GM18519 (cell line): ENCODE results near the gene PGR.

ENCODE experiments used
- ATAC-seq: cut with Tn5 transposase; IDR thresholded peaks from one replicate; pipeline ENCODE4 v1.9.1; 2021; ENCODE audit warnings: mild to moderate bottlenecking, moderate library complexity; ENCODE audit not compliant: unreplicated experiment, low FRiP score

PGR gene

DNA sequence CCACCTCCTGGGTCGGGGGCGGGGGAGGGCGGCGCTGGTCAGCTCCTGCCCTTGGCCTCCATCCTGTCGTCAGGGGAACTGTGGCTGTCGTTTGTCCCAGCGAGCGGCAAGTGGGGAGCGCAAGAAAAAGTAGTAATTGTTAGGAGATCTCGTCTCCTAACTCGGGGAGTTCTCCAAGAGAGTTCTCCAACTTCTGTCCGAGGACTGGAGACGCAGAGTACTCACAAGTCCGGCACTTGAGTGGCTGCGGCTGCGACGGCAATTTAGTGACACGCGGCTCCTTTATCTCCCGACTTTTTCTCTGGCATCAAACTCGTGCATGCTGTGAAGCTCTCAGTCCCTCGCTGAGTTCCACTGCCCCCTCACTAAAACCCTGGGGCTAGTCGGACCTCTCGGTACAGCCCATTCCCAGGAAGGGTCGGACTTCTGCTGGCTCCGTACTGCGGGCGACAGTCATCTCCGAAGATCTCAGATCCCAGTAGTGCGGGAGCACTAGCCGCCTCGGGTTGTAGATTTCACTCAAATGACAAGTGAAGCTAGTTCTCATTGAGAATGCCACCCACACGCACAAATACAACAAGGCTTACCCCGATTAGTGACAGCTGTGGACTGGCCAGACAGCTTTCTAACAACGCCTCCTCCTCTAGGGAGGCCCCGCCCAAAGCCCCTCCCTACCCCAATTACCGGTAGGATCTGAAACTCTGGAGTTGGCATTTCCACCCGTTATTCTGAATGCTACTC, at the start of gene PGR:
Gene PGR (minus strand): TSS at position 611 of the 741 bp plus-strand sequence. CDS start 743 bp downstream, outside the sequence.
- ATAC-seq, result no peak

DNA sequence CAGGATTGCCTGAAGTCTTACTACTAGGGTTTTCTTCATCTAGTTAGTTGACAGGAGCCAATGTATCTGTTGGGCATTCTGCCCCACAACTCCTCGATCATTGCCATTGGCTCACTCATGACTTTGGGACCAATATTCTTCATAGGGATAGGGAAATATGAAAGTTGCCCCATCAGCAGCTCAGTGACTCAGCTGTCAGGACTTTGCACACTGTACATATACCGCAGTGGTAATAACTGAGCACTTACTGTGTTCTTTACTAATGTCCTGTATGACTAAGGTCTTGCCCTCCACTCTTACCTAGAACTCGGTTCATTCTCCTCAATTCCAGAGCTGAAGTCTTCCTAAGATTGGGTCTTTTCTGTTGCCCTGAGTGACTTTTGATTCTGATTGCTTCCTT, 46.8 kb upstream of the PGR start:
- no peak for ATAC-seq

DNA sequence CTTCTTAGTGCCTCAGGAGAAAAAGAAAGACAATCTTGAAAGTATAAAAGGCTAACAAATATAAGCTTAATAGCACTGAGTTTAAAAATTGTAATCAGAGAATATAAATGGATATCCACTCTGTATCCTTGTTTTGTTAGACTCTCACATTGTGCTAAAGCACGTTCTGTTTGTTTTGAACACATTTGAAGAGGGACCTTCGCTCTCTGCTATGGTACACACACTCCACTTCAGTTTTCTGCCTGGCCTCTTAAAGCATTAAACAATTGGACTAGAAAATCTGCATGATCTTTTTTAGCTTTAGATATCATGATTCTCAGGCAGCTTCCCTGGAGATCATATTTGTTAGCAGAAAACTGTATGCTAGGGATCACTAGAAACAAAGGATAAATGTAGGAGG, 40.3 kb upstream of the PGR start:
- ATAC-seq, result no peak

DNA sequence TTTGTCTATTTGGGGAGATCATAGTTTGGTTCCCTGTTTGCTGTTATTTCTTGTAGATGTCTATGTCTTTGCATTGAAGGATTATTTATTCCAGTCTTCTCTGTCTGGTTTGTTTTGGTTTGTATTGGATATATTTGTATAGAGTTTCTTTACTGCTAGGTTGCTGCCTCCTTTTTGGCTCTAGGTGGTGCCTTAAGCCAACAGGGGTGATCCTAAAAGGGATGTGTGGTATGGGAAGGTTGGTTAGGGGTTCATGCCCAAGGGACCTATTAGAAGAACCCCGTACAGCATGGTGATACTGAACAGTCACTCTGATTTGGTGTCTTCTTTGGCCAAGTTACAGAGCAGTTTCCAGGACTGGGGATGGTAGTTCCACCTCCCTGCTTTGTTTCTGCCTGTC, 36.4 kb upstream of the PGR start:
- no peak for ATAC-seq

DNA sequence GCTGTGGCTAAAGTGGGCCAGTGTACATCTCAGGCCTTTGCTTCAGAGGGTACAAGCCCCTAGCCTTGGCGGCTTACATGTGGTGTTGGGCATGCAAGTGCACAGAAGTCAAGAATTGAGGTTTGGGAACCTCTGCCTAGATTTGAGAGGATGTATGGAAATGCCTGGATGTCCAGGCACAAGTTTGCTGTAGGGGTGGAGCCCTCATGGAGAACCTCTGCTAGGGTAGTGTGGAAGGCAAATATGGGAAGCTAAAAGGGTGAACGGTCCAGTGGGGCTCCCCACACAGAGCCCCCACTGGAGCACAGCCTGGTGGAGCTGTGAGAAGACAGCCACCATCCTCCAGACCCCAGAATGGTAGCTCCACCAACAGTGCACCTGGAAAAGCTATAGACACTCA, 28.5 kb upstream of the PGR start:
- no peak for ATAC-seq

DNA sequence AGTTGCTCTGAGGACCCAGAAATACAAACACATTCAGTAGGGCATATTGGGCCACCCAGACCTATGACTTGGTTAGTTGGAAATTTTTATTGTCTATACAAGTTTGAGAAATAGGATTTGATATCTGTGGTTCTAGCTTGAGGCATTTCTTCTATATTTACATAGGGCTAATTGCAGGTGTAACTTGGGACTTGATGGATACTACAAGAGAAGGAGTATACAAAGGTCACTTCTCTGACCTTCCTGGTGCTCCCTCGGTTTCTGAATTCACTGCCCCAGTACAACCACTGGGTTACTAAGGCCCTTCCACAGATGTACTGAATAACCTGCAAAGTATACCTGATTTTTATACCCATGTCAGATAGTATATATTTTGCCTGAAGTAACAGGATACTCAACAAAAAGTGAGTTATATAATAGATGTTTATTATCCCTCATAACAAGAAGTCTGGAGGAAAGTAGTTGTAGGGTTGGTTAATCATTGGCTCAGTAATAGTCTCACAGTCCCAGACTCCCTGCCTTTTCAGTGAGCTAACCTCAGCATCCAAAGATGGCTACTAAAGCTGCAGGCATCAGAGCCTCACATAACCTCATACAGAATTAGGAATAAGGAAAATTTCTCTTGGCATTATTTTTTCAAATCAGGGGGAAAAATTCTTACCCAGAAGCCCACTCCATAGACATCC, 8.8 kb upstream of the PGR start:
- ATAC-seq, result no peak

DNA sequence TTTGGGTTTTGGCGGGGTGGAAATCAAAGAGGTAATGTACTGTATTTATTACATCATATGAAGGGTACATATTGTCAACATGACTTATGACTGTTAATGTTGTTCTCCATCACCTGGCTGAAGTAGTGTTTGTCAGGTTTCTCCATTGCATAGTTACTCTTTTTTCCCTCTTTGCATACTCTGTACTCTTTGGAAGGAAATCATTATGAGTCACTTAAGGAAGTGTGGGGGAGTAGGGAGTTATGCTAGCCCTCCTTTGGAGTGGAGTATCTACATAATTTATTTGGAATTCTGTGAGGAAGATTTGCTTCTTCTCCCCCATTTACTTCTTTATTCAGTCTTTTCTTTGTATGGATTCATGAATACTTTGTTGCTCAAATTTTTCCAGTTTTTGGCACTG, 3.6 kb upstream of the PGR start:
- ATAC-seq, result no peak

DNA sequence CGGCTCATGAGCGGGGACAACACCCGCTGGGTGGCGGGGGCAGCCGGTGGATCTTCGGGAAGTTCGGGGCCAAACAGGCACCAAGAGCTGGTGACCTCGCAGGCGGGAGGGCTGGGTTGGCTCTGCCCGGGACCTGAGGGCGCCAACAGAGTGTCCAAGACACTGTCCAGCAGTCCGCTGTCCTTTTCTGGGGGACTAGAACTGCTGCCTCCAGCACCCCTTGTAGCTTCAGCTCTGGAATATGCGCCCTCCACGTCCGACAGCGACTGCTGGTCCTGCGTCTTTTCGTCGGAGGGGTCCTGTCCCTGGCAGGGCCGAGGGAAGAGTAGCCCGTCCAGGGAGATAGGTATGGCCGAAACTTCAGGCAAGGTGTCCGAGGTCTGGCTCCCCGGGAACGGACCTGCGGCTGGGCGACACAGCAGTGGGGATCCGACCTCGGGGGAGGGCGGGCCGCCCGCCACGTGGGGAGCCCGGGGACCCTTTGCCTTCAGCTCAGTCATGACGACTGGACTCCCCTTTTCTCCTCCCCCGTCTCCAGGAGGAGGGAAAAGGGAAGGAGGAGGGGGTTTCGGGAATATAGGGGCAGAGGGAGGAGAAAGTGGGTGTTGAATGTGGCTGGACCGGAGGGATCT, 926 bp downstream of the PGR start:
- ATAC-seq, result no peak

DNA sequence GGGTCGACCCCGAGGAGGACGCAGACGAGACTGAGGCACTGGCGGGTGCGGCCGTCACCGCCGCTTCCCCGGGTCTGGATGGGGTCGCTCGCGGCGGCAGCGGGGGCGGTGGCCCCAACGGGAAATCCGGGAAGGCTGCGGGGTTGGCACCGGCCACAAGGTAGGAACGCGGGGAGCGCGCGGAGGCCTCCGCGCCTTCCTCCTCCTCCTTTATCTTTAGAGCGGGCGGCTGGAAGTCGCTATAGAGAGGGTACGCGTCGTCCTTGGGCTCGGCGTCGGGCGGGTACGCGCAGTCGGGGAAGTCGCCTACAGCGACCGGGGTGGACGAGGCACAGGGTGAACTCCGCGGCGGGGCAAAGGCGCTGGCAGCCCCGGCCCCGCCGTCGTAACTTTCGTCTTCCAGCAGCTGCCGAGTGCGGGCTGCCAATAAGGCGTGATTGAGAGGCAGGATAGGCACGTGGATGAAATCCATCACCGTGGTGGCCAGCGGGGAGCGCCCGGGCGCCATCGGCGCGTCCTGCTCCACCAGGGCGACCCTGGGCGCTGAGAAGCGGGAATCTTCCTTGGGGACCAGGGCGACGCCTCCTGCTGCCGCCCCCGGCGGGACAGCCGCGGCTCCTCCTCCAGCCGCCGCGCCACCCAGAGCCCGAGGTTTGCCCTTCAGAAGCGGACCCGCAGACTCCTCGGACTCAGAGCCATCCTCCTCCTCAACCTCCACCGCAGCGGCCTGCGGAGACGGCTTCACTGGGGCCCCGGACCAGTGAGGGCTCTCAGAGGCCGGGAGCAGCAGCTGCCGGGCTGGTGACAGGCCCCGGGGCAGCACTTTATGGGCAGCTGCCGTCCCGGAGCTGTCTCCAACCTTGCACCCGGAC, 1.7 kb downstream of the PGR start:
- no peak for ATAC-seq

DNA sequence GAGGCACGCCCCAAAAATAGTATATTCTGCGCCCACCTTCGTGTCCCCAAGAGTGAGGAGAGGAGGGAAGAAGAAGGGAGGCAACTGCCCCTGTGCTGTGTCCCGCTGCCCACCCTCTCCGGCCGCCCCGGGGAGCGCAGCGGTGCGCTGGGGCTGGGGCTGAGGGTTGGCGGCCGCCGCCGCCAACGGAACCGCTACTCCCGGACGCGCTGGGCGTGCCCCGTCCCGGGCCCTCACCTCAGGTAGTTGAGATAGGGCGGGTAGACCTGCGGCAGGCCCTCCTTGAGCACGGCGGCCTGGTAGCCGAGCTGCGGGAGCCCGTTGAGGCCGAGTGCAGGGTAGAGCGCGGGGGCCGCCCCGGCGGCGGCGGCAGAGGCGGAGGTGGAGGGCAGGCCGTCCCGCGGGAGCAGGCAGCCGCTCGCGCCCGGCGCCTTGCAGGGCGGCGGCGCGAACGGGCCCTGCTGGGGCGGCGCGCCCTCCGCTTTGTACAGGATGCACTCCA, 2.4 kb downstream of the PGR start:
- no peak for ATAC-seq

DNA sequence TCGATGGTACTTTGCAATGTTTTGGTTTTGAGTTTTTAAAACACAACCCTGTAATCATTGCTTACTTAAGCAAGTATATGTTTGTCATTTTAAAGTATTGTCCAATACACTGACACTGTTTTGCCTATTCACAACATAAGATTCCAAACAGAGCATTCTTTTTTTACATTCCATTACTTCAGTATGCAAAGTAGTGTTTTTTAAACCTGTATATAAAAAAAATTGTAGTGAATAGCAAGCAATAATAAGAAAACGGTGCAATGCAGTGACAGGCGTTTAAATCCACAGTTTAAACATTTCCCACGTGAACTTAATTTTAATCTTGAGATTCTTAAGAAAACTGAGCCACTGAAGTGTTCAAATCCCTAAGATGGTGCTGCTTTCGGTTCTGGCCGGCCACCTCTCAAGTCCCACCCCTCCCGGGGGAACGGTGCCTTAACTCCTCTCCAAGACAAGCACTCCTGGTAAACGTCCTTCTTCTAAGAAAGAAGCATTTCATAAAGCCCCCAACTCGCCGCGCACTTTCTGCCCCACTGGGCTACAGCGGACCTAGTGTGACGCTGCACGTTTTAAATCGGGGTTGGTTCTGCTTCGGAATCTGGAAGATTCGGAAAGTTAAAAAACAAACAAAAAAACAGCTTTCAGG, 2.9 kb downstream of the PGR start:
- ATAC-seq, result no peak

DNA sequence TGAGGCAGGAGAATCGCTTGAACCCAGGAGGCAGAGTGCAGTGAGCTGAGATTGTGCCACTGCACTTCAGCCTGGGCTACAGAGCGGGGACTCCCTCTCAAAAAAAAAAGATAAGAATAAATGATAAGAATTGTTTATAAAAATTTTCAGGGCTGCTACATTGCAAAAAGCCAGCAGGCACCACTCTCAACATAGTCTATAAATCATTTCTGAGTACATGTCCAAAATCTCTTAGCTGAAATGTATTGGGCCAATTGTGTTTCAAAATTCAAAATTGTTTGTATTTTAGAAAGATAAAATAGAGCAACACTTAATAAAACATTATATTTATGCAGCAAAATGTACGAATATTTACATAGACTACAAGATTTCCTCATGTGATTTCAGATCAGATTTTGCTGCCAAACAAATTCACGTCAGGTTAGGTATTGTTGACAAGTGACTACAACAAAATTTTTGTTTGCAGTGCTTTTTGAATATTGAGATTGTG, 13.9 kb downstream of the PGR start:
- ATAC-seq, result no peak

DNA sequence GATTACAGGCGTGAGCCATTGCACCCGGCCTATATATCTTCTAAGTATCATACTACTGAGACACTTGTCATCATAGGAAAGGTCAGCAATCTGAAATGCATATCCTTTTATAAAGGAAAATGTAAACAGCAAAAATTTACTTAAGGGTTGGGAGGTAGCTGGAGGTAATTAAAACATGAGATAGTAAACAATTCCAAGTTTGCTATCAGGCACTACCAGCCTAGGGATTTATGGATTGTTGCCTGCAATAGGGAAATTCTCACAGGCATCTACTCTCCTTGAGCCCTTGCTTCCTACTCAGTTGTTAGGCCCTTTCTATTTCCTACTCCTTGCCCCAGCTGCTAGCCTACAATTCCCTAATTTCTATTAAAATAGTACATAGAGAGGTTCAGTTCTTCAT, 16.1 kb downstream of the PGR start:
- ATAC-seq, result no peak

DNA sequence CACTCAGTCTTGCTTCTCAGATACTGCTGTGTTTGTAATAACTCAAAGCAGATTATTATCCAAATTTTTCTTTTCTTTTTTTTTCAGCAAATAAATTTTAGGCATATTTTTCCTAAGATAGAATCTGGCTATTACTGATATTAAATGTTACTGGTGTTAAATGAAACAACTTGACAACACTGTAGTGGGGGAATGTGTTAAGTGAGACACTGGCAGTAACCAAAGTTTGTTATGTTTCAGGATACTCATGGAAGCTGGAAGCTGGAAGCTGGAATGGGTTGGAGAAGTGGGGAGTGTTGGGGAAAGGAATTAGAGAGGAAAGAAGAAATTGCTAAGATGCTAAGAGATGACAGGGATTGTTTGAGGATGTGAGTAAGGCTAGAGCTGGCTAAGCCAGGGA, 24.9 kb downstream of the PGR start:
- ATAC-seq, result no peak

DNA sequence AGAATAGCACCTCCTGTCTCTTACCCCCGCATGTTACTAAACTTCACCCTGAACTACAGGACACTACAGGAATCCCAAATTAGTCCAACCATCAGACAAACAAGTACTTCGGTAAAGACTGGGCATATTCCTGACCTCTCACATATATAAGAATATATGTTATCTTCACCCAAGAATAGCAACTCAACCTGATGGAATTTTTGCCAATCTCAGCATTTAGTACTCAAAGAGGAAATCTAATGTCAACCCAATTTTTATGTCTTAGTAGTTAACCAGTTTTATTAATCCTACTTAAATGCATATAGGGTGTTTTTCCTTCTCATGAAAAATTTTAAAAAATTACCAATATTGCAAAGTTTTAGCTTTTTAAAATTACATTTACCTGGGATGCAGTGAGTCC, 26.2 kb downstream of the PGR start:
- no peak for ATAC-seq

DNA sequence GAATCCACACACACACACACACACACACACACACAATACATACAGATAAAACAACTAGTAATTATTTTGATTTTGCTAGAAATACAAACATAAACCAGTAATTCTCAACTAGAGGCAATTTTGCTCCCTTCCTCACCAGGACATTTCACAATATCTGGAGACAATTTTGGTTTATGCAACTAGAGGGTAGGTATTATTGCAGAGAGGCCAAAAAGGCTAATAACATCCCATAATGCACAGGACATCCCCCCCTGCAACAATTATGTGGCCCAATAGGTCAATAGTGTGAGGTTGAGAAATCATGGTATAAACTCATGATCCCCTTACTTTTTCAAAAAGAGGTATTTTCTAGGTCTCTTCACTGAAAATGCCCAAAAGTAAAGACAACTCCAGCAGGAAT, 29.0 kb downstream of the PGR start:
- no peak for ATAC-seq

DNA sequence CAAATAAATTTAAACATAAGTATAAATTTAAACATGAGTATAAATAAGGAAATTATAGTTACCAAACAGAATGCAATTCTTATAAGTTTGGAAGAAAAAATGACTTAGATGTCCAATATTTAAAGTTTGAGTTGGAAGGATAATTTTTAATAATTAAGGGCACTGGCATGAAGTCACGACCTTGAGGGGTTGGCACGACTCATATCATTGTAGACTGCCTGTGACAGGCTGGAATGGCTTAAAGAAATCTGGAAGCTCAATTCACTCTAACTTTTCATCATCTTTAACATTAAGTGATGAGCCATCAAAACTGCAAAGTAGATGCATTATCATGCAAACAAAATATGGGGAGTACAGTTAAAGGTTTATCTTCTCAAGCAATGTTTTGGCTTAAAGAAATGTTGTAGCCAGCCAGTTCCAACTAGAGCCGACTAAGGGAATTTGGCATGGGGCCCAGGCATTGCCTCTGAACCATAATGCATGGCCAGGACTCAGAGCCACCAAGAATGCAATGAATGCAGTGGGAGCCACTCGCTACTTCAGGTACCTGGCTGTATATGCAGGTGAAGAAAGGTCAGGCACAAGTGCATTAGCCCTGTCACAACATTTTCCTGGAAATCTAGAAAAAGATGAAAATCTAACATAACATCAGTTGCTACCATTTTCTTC, 33.4 kb downstream of the PGR start:
- no peak for ATAC-seq

DNA sequence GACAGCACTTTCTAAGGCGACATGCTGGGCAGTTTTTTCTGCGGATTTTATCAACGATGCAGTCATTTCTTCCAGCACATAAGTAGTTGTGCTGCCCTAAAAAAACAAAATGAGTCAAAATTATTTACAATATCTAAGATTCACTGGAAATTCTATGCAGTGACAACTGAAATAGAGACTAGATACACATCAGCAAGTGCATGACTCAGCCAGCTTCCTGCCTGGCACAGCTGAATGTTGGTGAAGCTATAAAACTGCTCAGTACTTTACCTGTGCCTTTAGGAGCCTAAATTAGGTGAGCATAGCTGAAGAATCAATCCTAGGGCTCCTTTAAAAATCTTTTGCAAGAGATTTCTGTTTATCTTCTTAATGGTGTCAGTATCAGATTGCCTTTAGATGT, 37.8 kb downstream of the PGR start:
- ATAC-seq, result no peak

DNA sequence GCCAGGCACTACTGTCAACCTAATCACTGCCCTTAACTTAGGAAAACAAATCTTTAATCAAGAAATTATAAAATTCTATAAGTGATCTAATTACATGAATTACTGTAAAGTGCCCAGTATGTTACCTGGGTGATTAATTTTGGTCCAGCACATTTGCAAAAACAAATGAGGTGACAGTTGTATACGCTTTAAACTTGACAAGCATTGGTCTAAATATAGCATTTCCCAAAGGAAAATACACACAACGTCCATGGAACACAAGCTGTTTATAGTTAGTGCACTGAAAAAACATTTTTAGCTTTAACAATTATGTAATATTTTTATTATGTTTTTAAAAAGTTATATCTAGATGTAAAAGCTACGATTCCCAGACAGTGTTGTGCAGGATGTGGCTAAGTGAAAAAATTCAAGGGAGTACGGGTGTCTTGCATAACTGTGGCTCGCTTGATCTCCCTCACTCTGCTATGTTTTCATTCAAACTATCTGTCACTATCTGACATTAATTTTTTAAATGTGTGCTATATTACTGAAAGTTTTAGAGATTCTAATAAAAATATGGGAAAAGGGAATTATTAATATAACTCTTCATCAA, 38.8 kb downstream of the PGR start:
- ATAC-seq, result no peak
